GM13976 (cell line): ENCODE results near the gene KLHL29.

ENCODE experiments used
- DNase-seq: peaks from one replicate; pipeline ENCODE4 v3.0.0; 2012; ENCODE audit warnings: low spot score
- CTCF ChIP-seq: IDR thresholded peaks from 2 replicates; pipeline ENCODE4 v1.5.1; 2012; ENCODE audit warnings: borderline replicate concordance, mild to moderate bottlenecking; ENCODE audit not compliant: insufficient read depth; ENCODE audit errors: extremely low read depth, missing control alignments, control extremely low read depth
- in situ Hi-C: fragments of 300-500 bp; cut with MboI; formaldehyde crosslinking; loops from one replicate; pipeline ENCODE4 v1.12.0; 2022; ENCODE audit warnings: low sequenced_read_pairs, mixed read lengths, inconsistent platforms; ENCODE audit not compliant: unreplicated experiment

KLHL29 gene

DNA sequence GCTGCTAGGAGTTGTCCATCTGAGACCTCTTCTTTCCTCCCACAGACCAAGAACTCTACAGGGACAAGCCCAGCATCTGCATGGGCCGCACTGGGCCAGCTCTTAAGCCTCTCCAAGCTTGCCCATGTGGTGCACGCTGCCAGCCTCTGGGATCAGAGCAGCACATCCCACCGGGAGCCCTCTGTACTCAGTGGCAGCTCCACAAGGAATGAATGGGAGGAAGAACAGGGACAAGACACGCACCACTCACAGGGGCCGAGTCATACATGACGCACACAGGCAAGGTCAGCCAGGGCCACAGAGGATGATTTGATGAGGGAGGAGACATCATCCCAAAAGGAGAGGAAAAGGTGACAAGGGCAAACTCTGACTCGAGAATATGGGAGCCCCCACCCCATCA is 268.3 kb downstream of the KLHL29 start:
- in situ Hi-C loops: no loop called here
- no peak for DNase-seq
- TF ChIP-seq CTCF: no peak

- DNase-seq: no peak
- in situ Hi-C loops: no loop called here
- TF ChIP-seq CTCF: no peak
These were observed 269.8 kb downstream of the KLHL29 start for GRCh38 chr2:23654756-23655155.

DNA sequence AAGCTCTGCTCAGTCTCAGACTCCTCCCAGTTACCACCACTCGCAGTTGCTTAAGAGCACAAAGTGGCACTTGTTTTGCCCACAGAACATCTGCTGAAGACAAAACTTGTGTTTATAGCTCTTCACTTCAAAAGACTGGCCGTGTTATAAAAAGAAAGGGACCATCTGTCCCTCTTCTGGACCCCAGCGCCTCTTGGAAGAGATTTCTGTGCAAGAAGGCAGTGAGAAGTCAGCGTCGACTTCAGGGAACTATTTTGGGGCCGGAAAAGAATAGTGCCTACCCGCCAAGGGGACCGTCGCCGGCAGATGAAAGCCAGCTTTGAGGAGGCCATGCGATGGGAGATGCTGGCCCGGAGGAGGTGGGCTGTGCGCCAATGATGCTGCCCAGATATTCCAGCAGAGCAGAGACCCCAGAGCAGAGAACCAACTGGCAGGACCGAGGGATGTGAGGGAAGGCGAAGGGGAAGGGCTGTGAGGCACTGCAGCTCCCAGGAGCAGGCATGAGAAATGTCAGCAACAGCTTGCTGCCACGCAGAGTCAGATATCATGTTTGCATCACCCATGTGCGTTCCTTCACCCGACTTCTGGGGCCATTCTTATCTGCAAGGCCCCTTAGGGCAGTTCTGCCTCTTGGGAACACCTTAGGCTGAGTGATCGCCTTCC is 271.1 kb downstream of the KLHL29 start:
- TF ChIP-seq CTCF: no peak

DNA sequence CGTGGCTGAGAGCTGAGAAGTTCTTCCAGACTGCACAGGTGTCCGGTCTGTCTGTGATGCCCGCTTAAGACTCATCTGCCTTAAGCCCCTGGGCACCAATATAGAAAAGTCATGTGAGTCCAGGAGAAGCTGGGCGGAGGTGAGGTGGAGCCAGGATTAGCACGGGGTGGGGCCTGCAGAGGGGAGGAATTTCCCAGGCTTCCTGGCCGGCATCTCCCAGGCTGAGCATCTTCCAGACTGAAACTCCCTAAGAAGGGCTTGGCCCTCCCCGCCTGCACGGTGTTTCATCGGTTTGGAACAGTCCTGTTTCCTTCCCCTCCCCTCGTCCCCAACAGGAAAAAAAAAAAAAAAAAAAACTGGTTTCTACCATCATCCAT is 271.6 kb downstream of the KLHL29 start:
- no peak for TF ChIP-seq CTCF
- in situ Hi-C loops: no loop called here

More for the DNA sequence above, 271.1 kb downstream of the KLHL29 start:
- in situ Hi-C loops: no loop called here
- DNase-seq: no peak

GRCh38 chr2:23657371-23657770 is 272.4 kb downstream of the KLHL29 start:
- in situ Hi-C loops: no loop called here
- TF ChIP-seq CTCF: no peak

More for the DNA sequence above, 271.6 kb downstream of the KLHL29 start:
- no peak for DNase-seq

DNA sequence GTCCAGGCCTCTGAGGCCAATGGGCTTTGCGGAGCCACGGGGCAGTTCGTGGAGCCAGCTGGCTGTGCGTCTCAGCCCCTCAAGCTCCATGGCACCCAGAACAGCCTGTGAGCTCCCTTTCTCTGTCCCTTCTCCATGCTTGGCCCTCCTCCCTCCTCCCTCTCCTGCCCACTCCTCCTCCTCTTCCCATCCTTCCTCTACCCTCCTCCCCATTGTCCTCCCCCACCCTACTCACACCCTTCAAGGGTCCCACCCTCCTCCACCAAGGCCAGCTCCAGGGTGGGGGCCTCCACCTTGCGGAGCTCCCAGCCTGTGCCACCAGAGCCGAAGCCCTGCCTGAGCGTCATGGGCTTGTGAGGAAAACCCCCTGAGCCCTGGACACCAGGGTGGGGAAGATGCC is 273.0 kb downstream of the KLHL29 start:
- DNase-seq: no peak
- TF ChIP-seq CTCF: no peak
- in situ Hi-C loops: no loop called here

More at GRCh38 chr2:23657371-23657770, 272.4 kb downstream of the KLHL29 start:
- DNase-seq: no peak
